GM13976 (cell line): ENCODE data around the gene PTCH1.
A peak's percentile ranks its signal among the peaks of the same experiment; 100 is the strongest.

Experiments used
- DNase-seq: peaks from one replicate; pipeline ENCODE4 v3.0.0; 2012; ENCODE audit warnings: low spot score
- in situ Hi-C: fragments of 300-500 bp; cut with MboI; formaldehyde crosslinking; loops from one replicate; pipeline ENCODE4 v1.12.0; 2022; ENCODE audit warnings: low sequenced_read_pairs, mixed read lengths, inconsistent platforms; ENCODE audit not compliant: unreplicated experiment
- TF ChIP-seq, protein P1 (sequence below): IDR thresholded peaks from 2 replicates; pipeline ENCODE4 v1.5.1; 2012; ENCODE audit warnings: borderline replicate concordance, mild to moderate bottlenecking; ENCODE audit not compliant: insufficient read depth; ENCODE audit errors: extremely low read depth, missing control alignments, control extremely low read depth

PTCH1 gene

DNA sequence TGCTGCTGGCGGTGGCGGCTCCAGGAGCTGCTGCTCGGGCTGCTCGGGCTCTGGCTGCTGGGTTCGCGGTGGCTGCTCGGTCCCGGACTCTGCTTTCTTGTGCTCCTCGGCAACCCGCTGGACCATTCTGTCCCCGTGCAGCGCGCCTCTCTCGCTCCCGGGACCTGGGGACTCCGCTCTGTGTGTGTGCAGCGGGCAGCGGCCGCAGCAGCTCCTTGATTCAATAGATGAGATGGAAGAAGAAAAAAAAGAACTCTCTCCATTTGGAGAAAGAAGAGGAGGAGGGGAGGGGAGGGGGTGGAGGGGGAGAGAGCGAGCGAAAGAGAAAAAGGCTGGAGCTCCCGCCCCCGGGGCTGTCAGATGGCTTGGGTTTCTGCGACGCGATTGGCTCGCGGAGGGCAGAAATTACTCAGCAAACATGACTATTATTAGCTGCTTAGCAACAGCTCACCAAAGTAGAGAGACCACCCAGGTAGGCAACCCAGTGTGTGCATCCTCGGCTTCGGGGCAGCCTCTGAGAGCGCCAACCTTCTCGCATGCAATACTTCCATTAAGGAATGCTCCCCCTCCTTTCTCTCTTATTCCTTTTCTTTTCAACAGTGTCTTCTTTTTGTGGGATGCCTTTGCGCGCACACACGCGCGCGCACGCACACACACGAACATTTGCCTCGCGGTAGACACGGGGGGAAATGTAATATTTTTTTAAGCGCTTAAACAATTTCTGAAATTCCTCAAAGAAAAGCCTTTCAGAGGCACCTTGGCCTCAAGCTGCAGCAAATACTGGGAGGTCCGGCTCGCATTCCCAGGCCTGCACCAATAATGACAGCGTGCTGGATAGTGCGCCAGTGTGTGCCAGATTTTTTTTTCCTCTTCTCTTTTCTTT is 7.6 kb downstream of the PTCH1 start:
- in situ Hi-C loops, result no loop called here

DNA sequence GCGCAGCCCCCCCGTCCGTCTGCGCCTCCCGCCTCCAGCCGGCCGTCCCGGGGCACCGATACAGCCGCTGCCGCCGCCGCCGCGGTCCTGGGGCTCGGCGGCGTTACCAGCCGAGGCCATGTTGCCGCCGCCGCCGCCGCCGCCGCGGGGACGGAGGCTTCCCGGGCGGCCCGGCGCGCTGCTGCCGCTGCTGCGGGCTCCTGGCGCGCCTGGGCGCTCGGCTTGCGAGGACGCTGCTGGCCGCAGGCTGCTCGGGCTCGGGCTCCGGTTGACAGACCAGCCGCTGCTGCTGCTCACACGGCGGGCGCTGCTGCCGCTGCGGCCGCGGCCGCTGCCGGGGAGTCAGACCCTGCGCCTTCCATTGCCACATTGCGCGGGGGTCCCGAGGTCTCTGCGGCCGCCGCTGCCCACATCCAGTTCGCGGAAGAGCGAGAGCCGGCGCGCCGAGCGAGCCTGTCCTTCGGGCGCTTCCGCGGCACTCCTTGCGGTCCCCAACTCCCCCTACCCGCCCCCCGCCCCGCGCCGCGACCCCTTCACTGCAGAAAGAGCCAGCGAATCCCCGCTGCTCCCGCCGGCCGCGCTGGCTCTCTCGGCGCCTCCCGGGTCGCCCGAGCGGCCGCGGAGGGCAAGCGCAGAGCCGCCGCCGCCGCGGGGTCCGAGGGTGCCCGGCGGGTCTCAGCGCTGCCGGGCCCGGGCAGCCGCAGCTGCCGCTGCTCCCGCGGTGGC is 8.4 kb downstream of the PTCH1 start:
- in situ Hi-C loops, result no loop called here
- DNase-seq, result peak; percentile 46
- TF ChIP-seq, protein P1, sequence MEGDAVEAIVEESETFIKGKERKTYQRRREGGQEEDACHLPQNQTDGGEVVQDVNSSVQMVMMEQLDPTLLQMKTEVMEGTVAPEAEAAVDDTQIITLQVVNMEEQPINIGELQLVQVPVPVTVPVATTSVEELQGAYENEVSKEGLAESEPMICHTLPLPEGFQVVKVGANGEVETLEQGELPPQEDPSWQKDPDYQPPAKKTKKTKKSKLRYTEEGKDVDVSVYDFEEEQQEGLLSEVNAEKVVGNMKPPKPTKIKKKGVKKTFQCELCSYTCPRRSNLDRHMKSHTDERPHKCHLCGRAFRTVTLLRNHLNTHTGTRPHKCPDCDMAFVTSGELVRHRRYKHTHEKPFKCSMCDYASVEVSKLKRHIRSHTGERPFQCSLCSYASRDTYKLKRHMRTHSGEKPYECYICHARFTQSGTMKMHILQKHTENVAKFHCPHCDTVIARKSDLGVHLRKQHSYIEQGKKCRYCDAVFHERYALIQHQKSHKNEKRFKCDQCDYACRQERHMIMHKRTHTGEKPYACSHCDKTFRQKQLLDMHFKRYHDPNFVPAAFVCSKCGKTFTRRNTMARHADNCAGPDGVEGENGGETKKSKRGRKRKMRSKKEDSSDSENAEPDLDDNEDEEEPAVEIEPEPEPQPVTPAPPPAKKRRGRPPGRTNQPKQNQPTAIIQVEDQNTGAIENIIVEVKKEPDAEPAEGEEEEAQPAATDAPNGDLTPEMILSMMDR, result no peak

More for the DNA sequence above, 7.6 kb downstream of the PTCH1 start:
- TF ChIP-seq, protein P1, result no peak
- peak; percentile 74 for DNase-seq

DNA sequence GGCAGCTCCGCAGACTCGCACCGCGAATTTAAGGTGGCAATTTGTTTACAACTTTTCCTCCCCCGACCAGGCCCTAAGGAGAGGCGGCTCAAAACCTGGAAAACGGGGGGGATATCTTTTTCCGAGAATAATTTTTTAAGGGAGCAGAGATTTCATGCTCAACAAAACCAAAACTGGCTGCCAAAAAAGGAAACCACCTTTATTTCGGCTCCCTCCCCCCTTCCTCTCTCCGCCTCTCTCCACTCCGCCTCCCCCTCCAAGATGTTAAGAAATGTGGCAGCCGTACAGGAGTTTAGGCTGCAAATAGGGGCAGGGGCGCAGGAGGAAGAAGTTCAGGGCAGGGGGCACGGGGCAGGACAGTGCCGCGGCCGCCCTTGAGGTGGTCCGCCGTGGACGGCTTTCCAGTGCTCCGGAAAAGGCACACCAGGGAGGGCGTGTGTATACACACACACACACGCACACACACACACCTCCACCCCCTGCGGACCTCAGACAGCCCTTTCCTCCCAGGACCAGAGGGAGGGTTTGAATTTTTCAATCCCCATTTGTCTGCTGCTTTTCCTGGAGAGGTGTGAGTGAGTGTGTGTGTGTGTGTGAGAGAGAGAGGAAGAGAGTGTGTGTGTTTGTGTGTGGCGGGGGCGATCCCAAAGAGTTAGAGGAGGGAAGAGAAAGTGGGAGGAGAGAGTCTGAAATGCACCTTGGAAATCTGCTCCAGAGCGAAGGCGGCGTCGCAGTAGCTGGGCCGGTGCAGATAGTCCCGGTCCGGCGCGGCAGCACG is 9.1 kb downstream of the PTCH1 start:
- TF ChIP-seq, protein P1, result no peak
- in situ Hi-C loops, result no loop called here
- DNase-seq, result peak; percentile 49

DNA sequence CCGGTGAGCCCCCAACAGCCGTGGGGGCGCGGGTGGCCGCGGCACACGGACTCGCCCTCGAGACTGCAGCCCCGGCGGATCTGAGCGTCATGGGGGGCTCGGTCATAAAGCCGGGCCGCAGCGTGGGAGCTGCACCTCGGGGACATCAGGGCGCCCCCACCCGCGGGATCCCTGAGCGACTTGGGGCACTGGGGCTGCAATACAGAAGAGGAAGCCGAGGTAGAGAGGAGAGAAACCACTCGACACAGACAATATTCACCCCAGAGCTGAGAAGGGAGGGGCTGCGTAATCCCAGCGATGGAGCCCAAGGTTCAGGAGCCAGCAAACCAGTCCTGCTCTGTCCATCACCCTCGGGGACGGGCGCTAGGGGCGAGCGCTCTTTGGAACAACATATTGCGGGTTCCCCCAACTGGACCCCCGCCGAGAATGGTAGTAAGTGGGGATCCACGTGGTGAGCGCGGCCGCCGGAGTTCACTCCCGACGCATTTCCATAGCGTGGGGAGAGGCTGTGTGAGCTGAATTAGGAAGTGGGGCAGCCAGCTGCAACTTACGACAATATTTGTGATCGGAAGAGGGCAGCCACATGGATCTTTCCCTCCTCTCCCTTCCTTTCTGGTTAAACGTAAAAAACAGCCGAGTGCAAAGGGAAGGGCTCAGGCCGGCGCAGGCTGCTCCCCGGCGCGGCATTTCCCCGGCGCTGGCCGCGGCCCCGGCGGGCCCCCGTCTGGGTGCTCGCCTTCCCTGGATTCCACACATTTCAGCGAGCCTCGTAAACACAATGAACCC is 9.9 kb downstream of the PTCH1 start:
- in situ Hi-C loops, result no loop called here
- TF ChIP-seq, protein P1, result no peak
- DNase-seq, result peak; percentile 49

DNA sequence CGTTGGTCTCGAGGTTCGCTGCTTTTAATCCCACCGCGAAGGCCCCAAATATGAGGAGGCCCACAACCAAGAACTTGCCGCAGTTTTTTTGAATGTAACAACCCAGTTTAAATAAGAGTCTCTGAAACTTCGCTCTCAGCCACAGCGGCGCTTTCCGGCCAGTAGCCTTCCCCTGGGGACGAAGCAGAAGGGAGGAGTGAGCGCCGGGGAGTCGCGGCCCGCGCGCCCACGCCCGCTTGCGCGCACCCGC is 10.4 kb downstream of the PTCH1 start:
- in situ Hi-C loops, result no loop called here
- DNase-seq, result peak; percentile 64
- TF ChIP-seq, protein P1, result no peak
